ENCODE results near the gene CENPH.
"Not testable (repeated sequence)": the region's sequence is repeated elsewhere in the genome, so short reads cannot be mapped to it uniquely, and the experiment has no call there.

CENPH gene
- total RNA-seq = 3.4 to 15.9 (median 11.7) reads per million in 9 experiments

DNA sequence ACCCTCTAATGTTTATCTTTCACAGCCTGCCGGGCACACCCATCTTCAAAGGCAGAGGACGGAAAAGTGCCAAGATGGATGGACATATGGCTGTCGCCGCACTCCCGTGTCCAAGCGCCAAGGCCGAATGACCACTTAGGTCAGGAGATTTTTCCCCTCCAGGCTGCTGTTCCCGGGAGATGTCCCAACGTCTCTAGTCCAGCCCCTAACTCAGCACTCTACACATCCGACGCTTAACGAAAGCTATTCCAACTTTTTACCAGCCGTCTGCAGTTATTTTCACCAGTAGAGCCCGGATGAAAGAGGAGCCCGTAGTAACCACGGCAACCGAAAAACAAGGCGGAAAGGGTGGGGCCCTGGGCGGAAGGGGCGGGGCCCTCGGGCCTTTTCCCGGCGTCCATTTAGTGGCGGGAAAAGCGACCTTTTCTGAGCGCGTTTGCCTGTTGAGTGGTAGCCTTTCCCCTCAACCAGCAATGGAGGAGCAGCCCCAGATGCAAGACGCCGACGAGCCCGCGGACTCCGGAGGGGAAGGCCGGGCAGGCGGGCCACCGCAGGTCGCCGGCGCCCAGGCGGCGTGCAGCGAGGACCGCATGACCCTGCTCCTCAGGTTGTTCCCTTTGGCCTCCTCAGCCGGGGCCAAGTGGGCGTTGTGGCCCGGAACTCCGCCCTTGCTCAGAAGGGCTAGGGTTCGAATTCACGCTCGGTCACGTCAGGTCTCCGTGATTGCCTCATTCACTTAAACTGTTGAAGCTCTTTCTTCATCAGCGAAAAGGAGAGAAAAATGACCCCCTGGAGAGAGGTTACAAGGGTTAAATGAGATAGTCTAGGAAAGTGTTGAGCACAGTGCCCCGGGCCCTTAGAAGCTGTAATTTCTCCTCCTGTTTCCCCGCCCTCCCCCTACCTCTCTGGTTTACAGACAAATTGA lies at the start of gene CENPH:
Gene CENPH, plus strand, starts transcription at position 422 of the 925 bp plus-strand sequence. Its CDS starts 52 bp downstream, at position 474.
- H3K27me3 Mint-ChIP-seq = no peaks in the 10 kb centered on the region
- peaks cover 4% of the 10 kb centered on the region for H3K36me3 Mint-ChIP-seq (ENCODE audit: insufficient read depth)
- peak within 1 kb of the TSS; percentile 88 to 90 for H3K4me3 Mint-ChIP-seq
- DNase-seq = peak; percentile 88 to 92 (median 90)
- H3K4me1 Mint-ChIP-seq (ENCODE audit: low read depth in 2 of 2) = peaks cover 5 to 11% of the 10 kb centered on the region in 2 donors
- no peaks in the 10 kb centered on the region for H3K9me3 Mint-ChIP-seq
- peak within 1 kb of the TSS; percentile 95 to 96 for H3K27ac Mint-ChIP-seq
- ATAC-seq (replicated peaks) = peak; percentile 97

DNA sequence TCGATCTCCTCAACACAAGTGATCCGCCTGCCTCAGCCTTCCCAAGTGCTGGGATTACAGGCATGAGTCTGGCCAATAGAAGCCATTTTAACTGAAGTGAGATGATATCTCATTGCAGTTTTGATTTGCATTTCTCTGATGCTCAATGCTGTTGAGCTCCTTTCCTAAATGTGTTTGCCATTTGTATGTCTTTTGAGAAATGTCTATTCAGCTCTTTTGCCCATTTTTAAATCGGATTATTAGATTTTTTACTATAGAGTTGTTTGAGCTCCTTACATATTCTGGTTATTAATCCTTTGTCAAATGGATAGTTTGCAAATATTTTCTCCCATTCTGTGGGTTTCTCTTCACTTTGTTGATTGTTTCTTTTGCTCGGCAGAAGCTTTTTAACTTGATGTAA lies 49.1 kb upstream of the CENPH start:
- not testable (repeated sequence) for H3K36me3 Mint-ChIP-seq (ENCODE audit: insufficient read depth); H3K27ac Mint-ChIP-seq; H3K27me3 Mint-ChIP-seq; H3K4me1 Mint-ChIP-seq (ENCODE audit: low read depth in 2 of 2); ATAC-seq (replicated peaks); DNase-seq; H3K4me3 Mint-ChIP-seq; H3K9me3 Mint-ChIP-seq

DNA sequence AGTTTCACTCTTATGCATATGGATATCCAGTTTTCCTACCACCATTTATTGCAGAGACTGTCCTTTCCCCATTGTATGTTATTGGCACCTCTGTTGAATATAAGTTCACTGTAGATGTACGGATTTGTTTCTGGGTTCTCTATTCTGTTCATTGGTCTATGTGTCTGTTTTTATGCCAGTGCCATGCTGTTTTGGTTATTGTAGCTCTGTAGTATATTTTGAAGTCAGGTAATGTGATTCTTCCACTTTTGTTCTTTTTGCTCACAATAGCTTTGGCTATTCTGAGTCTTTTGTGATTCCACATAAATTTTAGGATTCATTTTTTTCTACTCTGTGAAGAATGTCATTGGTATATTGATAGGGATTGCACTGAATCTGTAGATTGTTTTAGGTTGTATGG lies 48.6 kb upstream of the CENPH start:
- Mint-ChIP-seq H3K4me1 (ENCODE audit: low read depth in 2 of 2) (no peaks in the 10 kb centered on the region), H3K27me3 (no peaks in the 10 kb centered on the region), H3K36me3 (ENCODE audit: insufficient read depth) (no peaks in the 10 kb centered on the region), H3K27ac (no peak overlapping the region), H3K4me3 (no peak overlapping the region), H3K9me3 (no peaks in the 10 kb centered on the region)
- DNase-seq (no peak), ATAC-seq (replicated peaks) (no peak)

DNA sequence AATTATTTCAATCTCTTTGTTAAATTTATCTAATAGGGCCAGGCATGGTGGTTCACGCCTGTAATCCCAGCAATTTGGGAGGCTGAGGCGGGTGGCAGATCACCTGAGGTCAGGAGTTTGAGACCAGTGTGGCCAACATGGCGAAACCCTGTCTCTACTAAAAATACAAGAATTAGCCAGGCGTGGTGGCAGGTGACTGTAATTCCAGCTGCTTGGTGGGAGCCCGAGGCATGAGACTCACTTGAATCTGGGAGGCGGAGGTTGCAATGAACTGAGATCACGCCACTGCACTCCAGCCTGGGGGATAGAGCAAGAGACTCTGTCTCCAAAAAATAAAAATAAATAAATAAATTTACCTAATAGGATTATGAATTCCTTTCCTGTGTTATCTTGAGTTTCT lies 40.8 kb upstream of the CENPH start:
- H3K27me3 Mint-ChIP-seq; H3K4me1 Mint-ChIP-seq (ENCODE audit: low read depth in 2 of 2); H3K27ac Mint-ChIP-seq; H3K9me3 Mint-ChIP-seq; H3K4me3 Mint-ChIP-seq; H3K36me3 Mint-ChIP-seq (ENCODE audit: insufficient read depth); DNase-seq; ATAC-seq (replicated peaks): not testable (repeated sequence)

DNA sequence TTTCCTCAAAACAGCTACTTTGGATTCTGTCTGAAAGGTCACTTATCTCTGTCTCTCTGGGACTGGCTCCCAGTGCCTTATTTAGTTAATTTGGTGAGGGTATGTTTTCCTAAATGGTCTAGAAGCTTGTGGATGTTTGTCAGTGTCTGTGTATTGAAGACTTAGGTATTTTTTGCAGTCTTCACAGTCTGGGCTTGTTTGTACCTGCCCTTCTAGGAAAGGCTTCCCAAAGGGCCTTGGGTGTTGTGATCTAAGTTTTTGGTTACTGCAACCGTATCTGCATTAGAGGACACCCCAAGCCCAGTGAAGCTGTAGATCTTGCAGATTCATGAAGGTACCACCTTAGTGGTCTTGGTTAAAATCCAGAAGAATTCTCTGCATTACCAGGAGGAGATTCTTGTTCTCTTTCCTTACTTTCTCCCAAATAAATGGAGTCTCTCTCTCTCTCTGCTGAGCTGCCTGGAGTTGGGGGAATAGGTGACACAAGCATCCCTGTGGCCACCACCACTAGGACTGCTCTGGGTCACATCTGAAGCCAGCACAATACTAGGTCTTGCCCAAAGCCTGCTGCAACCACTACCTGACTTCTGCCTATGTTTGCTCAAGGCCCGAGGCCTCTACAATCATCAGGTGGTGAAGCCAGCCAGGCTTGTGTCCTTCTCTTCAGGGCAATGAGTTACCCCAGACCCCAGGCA lies 40.3 kb upstream of the CENPH start:
- H3K36me3 Mint-ChIP-seq (ENCODE audit: insufficient read depth) = peaks cover 4% of the 10 kb centered on the region
- H3K27ac Mint-ChIP-seq = peak overlapping the region in 1 of 2 donors; percentile 47
- ATAC-seq (replicated peaks) = no peak
- DNase-seq = no peak
- H3K4me1 Mint-ChIP-seq (ENCODE audit: low read depth in 2 of 2) = no peaks in the 10 kb centered on the region
- no peaks in the 10 kb centered on the region for H3K27me3 Mint-ChIP-seq
- no peak overlapping the region for H3K4me3 Mint-ChIP-seq
- H3K9me3 Mint-ChIP-seq = no peaks in the 10 kb centered on the region

- no peaks in the 10 kb centered on the region for H3K9me3 Mint-ChIP-seq
- no peak overlapping the region for H3K4me3 Mint-ChIP-seq
- peak overlapping the region in 1 of 2 donors; percentile 47 for H3K27ac Mint-ChIP-seq
- H3K4me1 Mint-ChIP-seq (ENCODE audit: low read depth in 2 of 2) = no peaks in the 10 kb centered on the region
- peaks cover 4% of the 10 kb centered on the region for H3K36me3 Mint-ChIP-seq (ENCODE audit: insufficient read depth)
- no peak for ATAC-seq (replicated peaks)
- no peaks in the 10 kb centered on the region for H3K27me3 Mint-ChIP-seq
- no peak for DNase-seq
Measured at GRCh38 chr5:69149676-69150010, 39.7 kb upstream of the CENPH start.

DNA sequence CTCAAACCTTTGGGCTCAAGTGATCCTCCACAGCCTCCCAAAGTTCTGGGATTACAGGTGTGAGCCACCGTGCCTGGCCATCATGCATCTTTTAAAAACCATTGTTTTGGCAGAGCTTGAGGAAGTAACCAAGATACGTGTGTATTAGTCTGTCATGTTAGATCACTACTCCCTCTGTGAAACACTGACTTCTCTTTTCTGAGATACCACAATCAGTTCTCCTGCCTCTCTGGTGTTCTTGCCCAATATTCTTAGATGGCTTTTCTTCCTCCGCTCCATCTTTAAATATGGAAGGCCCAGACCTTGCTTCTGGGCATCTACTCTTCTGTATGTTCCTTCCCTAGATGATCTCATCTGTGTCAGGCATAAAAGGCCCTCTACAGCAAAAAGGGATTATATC lies 36.7 kb upstream of the CENPH start:
- Mint-ChIP-seq H3K4me3 (no peak overlapping the region), H3K36me3 (ENCODE audit: insufficient read depth) (peaks cover under 1% of the 10 kb centered on the region), H3K4me1 (ENCODE audit: low read depth in 2 of 2) (no peaks in the 10 kb centered on the region), H3K27ac (no peak overlapping the region), H3K27me3 (no peaks in the 10 kb centered on the region), H3K9me3 (no peaks in the 10 kb centered on the region)
- DNase-seq (no peak), ATAC-seq (replicated peaks) (no peak)

GRCh38 chr5:69156456-69156855 lies 32.9 kb upstream of the CENPH start:
- H3K4me3 Mint-ChIP-seq = no peak overlapping the region

GRCh38 chr5:69158039-69158438 lies 31.3 kb upstream of the CENPH start:
- H3K9me3 Mint-ChIP-seq = no peaks in the 10 kb centered on the region
- no peak for ATAC-seq (replicated peaks)
- no peak overlapping the region for H3K4me3 Mint-ChIP-seq
- H3K27ac Mint-ChIP-seq = no peak overlapping the region
- H3K27me3 Mint-ChIP-seq = no peaks in the 10 kb centered on the region
- no peaks in the 10 kb centered on the region for H3K36me3 Mint-ChIP-seq (ENCODE audit: insufficient read depth)
- no peak for DNase-seq
- no peaks in the 10 kb centered on the region for H3K4me1 Mint-ChIP-seq (ENCODE audit: low read depth in 2 of 2)

More at GRCh38 chr5:69156456-69156855, 32.9 kb upstream of the CENPH start:
- no peaks in the 10 kb centered on the region for H3K9me3 Mint-ChIP-seq
- no peaks in the 10 kb centered on the region for H3K4me1 Mint-ChIP-seq (ENCODE audit: low read depth in 2 of 2)
- DNase-seq (no peak), ATAC-seq (replicated peaks) (no peak)
- no peaks in the 10 kb centered on the region for H3K36me3 Mint-ChIP-seq (ENCODE audit: insufficient read depth)
- no peaks in the 10 kb centered on the region for H3K27me3 Mint-ChIP-seq
- no peak overlapping the region for H3K27ac Mint-ChIP-seq

GRCh38 chr5:69160651-69161050 lies 28.7 kb upstream of the CENPH start:
- DNase-seq (no peak), ATAC-seq (replicated peaks) (no peak)
- no peak overlapping the region for H3K4me3 Mint-ChIP-seq
- H3K36me3 Mint-ChIP-seq (ENCODE audit: insufficient read depth) = no peaks in the 10 kb centered on the region
- no peaks in the 10 kb centered on the region for H3K27me3 Mint-ChIP-seq
- H3K4me1 Mint-ChIP-seq (ENCODE audit: low read depth in 2 of 2) = peaks cover under 1% of the 10 kb centered on the region in 2 donors
- no peak overlapping the region for H3K27ac Mint-ChIP-seq
- H3K9me3 Mint-ChIP-seq = no peaks in the 10 kb centered on the region

DNA sequence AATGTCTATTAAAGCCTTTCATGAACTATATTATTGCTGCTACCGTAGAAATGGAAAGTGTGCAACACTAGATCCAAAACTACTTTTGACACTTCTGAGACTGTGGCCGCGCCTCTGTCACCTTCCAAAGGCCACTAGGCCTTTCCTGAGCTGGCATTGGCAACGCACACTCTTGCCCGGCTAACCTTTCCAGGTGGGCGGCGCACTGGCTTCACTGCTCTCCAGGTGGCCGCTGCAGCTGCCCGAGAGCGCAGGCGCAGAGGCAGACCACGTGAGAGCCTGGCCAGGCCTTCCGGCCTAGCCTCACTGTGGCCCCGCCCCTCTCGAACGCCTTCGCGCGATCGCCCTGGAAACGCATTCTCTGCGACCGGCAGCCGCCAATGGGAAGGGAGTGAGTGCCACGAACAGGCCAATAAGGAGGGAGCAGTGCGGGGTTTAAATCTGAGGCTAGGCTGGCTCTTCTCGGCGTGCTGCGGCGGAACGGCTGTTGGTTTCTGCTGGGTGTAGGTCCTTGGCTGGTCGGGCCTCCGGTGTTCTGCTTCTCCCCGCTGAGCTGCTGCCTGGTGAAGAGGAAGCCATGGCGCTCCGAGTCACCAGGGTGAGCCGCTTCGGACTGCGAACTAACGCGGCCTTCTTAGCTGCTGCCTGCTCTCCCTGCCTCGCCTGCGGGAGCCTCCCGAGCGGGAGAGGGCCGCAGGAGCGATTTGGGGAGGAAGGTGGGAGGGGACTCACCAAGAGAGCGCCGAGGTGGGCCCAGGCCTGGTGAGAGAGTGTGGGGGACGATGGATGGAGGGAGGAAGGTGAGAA lies 22.5 kb upstream of the CENPH start, which contains the start of gene CCNB1:
Gene CCNB1, plus strand, starts transcription at position 465 of the 807 bp plus-strand sequence. Its CDS starts 113 bp downstream, at position 578.
- Mint-ChIP-seq H3K27ac (peak within 1 kb of the TSS; percentile 90 to 95), H3K9me3 (no peaks in the 10 kb centered on the region), H3K27me3 (no peaks in the 10 kb centered on the region), H3K4me3 (peak within 1 kb of the TSS; percentile 93 to 95), H3K4me1 (ENCODE audit: low read depth in 2 of 2) (peaks cover 9 to 26% of the 10 kb centered on the region in 2 donors), H3K36me3 (ENCODE audit: insufficient read depth) (peaks cover 14% of the 10 kb centered on the region)
- ATAC-seq (replicated peaks) (peak; percentile 99), DNase-seq (peak; percentile 96 to 97 (median 96))

DNA sequence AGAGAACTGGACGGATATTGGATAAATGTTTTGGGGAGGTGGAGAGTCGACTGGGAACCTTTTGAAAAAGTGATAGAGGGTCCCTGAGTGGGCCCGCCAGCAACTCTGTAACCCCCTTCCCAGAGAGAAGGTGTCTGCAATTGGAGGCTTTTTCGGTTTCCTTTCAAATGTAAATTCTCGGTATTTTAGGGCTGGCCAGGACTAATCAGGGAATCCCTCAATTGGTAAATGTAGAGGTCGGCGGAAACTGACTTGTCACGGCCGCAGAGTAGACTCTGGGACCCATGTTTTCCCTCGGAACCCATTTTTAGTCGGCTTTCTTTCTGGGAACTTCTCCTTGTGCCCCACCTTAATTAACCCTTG lies 21.9 kb upstream of the CENPH start:
- Mint-ChIP-seq H3K4me3 (peak overlapping the region; percentile 93 to 95), H3K4me1 (ENCODE audit: low read depth in 2 of 2) (peaks cover 9 to 26% of the 10 kb centered on the region in 2 donors), H3K9me3 (no peaks in the 10 kb centered on the region), H3K36me3 (ENCODE audit: insufficient read depth) (peaks cover 14% of the 10 kb centered on the region), H3K27ac (peak overlapping the region; percentile 90 to 95), H3K27me3 (no peaks in the 10 kb centered on the region)
- no peak for DNase-seq
- ATAC-seq (replicated peaks) = no peak

DNA sequence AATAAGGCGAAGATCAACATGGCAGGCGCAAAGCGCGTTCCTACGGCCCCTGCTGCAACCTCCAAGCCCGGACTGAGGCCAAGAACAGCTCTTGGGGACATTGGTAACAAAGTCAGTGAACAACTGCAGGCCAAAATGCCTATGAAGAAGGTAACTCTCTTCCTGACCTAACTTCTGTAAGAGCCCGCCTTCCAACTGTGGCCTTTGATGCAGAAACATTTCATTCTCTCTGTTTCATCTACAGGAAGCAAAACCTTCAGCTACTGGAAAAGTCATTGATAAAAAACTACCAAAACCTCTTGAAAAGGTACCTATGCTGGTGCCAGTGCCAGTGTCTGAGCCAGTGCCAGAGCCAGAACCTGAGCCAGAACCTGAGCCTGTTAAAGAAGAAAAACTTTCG lies 21.5 kb upstream of the CENPH start:
- Mint-ChIP-seq H3K27ac (no peak overlapping the region), H3K36me3 (ENCODE audit: insufficient read depth) (peaks cover 17% of the 10 kb centered on the region), H3K9me3 (no peaks in the 10 kb centered on the region), H3K4me3 (peak overlapping the region; percentile 93 to 95), H3K27me3 (no peaks in the 10 kb centered on the region), H3K4me1 (ENCODE audit: low read depth in 2 of 2) (peaks cover 9 to 26% of the 10 kb centered on the region in 2 donors)
- no peak for DNase-seq
- ATAC-seq (replicated peaks) = no peak

Data from effector memory CD8-positive, alpha-beta T cell (primary cell).